Activated naive CD4-positive, alpha-beta T cell treated with anti-CD3 and anti-CD28 coated beads, Interleukin-2, amount 50 U/mL, for 16 hours (primary cell): Measurements from ENCODE around the gene GALNT2.

ENCODE experiments used
- DNase-seq: peaks from one replicate; pipeline ENCODE4 v3.0.0-alpha.2; 2020

GALNT2 gene

GRCh38 chr1:230052018-230052417, 15.0 kb upstream of the GALNT2 start:
- no peak for DNase-seq

- no peak for DNase-seq
These were observed 14.4 kb upstream of the GALNT2 start for GRCh38 chr1:230052665-230053064.

- DNase-seq = no peak
These were observed 12.8 kb upstream of the GALNT2 start for GRCh38 chr1:230054092-230054749.

- DNase-seq = no peak
These were observed 10.9 kb upstream of the GALNT2 start for GRCh38 chr1:230056098-230056497.

- no peak for DNase-seq
These were observed 9.9 kb upstream of the GALNT2 start for GRCh38 chr1:230057100-230057499.

GRCh38 chr1:230057681-230058565, 9.1 kb upstream of the GALNT2 start:
- DNase-seq = no peak

- DNase-seq = no peak
These were observed 8.4 kb upstream of the GALNT2 start for GRCh38 chr1:230058626-230059025.

GRCh38 chr1:230061801-230062200, 5.2 kb upstream of the GALNT2 start:
- DNase-seq = no peak

- no peak for DNase-seq
These were observed 4.5 kb upstream of the GALNT2 start for GRCh38 chr1:230062521-230062920.

GRCh38 chr1:230064283-230064682, 2.8 kb upstream of the GALNT2 start:
- DNase-seq = no peak

GRCh38 chr1:230065161-230065560, 1.9 kb upstream of the GALNT2 start:
- DNase-seq = no peak

GRCh38 chr1:230065571-230065970, 1.5 kb upstream of the GALNT2 start:
- no peak for DNase-seq

- no peak for DNase-seq
These were observed 1.0 kb upstream of the GALNT2 start for GRCh38 chr1:230066031-230066430.

GRCh38 chr1:230067419-230067870, 407 bp downstream of the GALNT2 start:
- peak; percentile 39 for DNase-seq

GRCh38 chr1:230067871-230068620, 1.0 kb downstream of the GALNT2 start:
- peak; percentile 23 for DNase-seq

GRCh38 chr1:230068621-230068873, 1.5 kb downstream of the GALNT2 start:
- DNase-seq = no peak

GRCh38 chr1:230068952-230069684, 2.1 kb downstream of the GALNT2 start:
- DNase-seq = peak; percentile 23

GRCh38 chr1:230069796-230070195, 2.8 kb downstream of the GALNT2 start:
- no peak for DNase-seq

- no peak for DNase-seq
These were observed 3.5 kb downstream of the GALNT2 start for GRCh38 chr1:230070321-230071208.

GRCh38 chr1:230071316-230071715, 4.3 kb downstream of the GALNT2 start:
- DNase-seq = no peak

- no peak for DNase-seq
These were observed 5.3 kb downstream of the GALNT2 start for GRCh38 chr1:230072296-230072695.

- DNase-seq = no peak
These were observed 5.8 kb downstream of the GALNT2 start for GRCh38 chr1:230072866-230073265.
